Tibial nerve (tissue), 4 donors: ENCODE data around the gene SCYGR2.

Experiments used
- CTCF ChIP-seq, 5 experiments: fragments of 200-600 bp in 3 of 5; fragments of 450-650 bp in 2 of 5; sonication (generic) in 3 of 5; IDR thresholded peaks; one replicate each; pipeline ENCODE4 v1.5.1; 2016 to 2019; ENCODE audit warnings: antibody characterized with exemption in 5 of 5, mild to moderate bottlenecking in 3 of 5, moderate library complexity in 2 of 5
- EP300 ChIP-seq, 2 donors: sonication (generic); formaldehyde crosslinking; IDR thresholded peaks; one replicate each; pipeline ENCODE4 v1.6.1; 2017; ENCODE audit warnings: antibody characterized with exemption in 2 of 2, mild to moderate bottlenecking in 1 of 2
- POLR2A ChIP-seq, 2 donors: fragments of 450-650 bp; IDR thresholded peaks; one replicate each; pipeline ENCODE4 v1.6.1; 2017; ENCODE audit warnings: antibody characterized with exemption in 2 of 2, mild to moderate bottlenecking in 2 of 2, moderate library complexity in 2 of 2

- TF ChIP-seq POLR2A (IDR thresholded peaks at IDR 0.05): no peak
- no peak for TF ChIP-seq EP300 (IDR thresholded peaks at IDR 0.05)
- no peak for TF ChIP-seq CTCF (IDR thresholded peaks at IDR 0.05)
These were observed 32.7 kb upstream of the SCYGR2 start for GRCh38 chr2:227566012-227566411.
